HG03354 (cell line): ENCODE data around the gene CCL18.
"Not testable (repeated sequence)": the region's sequence is repeated elsewhere in the genome, so short reads cannot be mapped to it uniquely, and the experiment has no call there.

Experiments used
- ATAC-seq: cut with Tn5 transposase; IDR thresholded peaks from one replicate; pipeline ENCODE4 v1.9.1; 2021; ENCODE audit warnings: mild to moderate bottlenecking; ENCODE audit not compliant: unreplicated experiment, poor library complexity, severe bottlenecking

CCL18 gene

GRCh38 chr17:36063786-36064541 lies at the start of gene CCL18:
CCL18 (plus strand) TSS chr17:36064272; CDS start chr17:36064343, 71 bp downstream.
- no peak for ATAC-seq

GRCh38 chr17:36014946-36015345 lies 49.1 kb upstream of the CCL18 start:
- ATAC-seq: no peak

- not testable (repeated sequence) for ATAC-seq
Measured at GRCh38 chr17:36015895-36016294, 48.2 kb upstream of the CCL18 start.

GRCh38 chr17:36016555-36016954 lies 47.5 kb upstream of the CCL18 start:
- ATAC-seq: no peak

- ATAC-seq: no peak
Measured at GRCh38 chr17:36017799-36018198, 46.3 kb upstream of the CCL18 start, which contains the start of gene CCL23. CCL23 (minus strand) TSS chr17:36017972; CDS start chr17:36017897, 75 bp downstream.

GRCh38 chr17:36019423-36019822 lies 44.6 kb upstream of the CCL18 start:
- ATAC-seq: no peak

GRCh38 chr17:36024106-36024869 lies 39.8 kb upstream of the CCL18 start:
- no peak for ATAC-seq

GRCh38 chr17:36027761-36028160 lies 36.3 kb upstream of the CCL18 start:
- ATAC-seq: no peak

GRCh38 chr17:36030956-36031355 lies 33.1 kb upstream of the CCL18 start:
- no peak for ATAC-seq

- no peak for ATAC-seq
Measured at GRCh38 chr17:36034127-36034526, 29.9 kb upstream of the CCL18 start.

- no peak for ATAC-seq
Measured at GRCh38 chr17:36036235-36036634, 27.8 kb upstream of the CCL18 start.

- ATAC-seq: no peak
Measured at GRCh38 chr17:36048066-36048465, 16.0 kb upstream of the CCL18 start.

GRCh38 chr17:36049643-36050042 lies 14.4 kb upstream of the CCL18 start:
- no peak for ATAC-seq

GRCh38 chr17:36055171-36055570 lies 8.9 kb upstream of the CCL18 start:
- ATAC-seq: no peak

- no peak for ATAC-seq
Measured at GRCh38 chr17:36055921-36056520, 8.1 kb upstream of the CCL18 start.

GRCh38 chr17:36057911-36058310 lies 6.2 kb upstream of the CCL18 start:
- no peak for ATAC-seq

- ATAC-seq: no peak
Measured at GRCh38 chr17:36059406-36059805, 4.7 kb upstream of the CCL18 start.

GRCh38 chr17:36060816-36061215 lies 3.3 kb upstream of the CCL18 start:
- ATAC-seq: no peak

- ATAC-seq: no peak
Measured at GRCh38 chr17:36066365-36066985, 2.4 kb downstream of the CCL18 start.

GRCh38 chr17:36068524-36068923 lies 4.5 kb downstream of the CCL18 start:
- no peak for ATAC-seq
